ENCODE measurements around the gene SAT2.
"Not testable (repeated sequence)": the region's sequence is repeated elsewhere in the genome, so short reads cannot be mapped to it uniquely, and the experiment has no call there.

Gene SAT2

GRCh38 chr17:7633093-7633492 is 5.5 kb upstream of the SAT2 start:
- no peak for DNase-seq

DNA sequence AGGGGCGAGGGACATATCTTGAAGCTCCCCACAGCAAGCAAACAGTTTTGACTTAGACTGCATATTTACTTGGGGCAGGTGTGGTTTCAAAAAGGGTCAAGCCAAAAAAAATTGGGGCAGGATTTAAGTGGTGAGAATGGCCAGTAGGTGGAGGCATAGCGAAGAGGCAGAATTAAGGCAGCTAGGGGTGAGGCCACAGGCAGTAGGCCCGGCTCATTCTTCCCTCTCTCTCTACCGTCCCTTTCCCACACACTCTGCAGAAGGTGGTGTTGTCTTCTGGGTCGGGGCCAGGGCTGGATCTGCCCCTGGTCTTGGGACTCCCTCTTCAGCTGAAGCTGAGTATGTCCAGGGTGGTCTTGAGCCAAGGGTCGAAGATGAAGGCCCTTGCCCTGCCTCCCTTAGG is 4.9 kb upstream of the SAT2 start:
- DNase-seq, result peak; percentile 37

DNA sequence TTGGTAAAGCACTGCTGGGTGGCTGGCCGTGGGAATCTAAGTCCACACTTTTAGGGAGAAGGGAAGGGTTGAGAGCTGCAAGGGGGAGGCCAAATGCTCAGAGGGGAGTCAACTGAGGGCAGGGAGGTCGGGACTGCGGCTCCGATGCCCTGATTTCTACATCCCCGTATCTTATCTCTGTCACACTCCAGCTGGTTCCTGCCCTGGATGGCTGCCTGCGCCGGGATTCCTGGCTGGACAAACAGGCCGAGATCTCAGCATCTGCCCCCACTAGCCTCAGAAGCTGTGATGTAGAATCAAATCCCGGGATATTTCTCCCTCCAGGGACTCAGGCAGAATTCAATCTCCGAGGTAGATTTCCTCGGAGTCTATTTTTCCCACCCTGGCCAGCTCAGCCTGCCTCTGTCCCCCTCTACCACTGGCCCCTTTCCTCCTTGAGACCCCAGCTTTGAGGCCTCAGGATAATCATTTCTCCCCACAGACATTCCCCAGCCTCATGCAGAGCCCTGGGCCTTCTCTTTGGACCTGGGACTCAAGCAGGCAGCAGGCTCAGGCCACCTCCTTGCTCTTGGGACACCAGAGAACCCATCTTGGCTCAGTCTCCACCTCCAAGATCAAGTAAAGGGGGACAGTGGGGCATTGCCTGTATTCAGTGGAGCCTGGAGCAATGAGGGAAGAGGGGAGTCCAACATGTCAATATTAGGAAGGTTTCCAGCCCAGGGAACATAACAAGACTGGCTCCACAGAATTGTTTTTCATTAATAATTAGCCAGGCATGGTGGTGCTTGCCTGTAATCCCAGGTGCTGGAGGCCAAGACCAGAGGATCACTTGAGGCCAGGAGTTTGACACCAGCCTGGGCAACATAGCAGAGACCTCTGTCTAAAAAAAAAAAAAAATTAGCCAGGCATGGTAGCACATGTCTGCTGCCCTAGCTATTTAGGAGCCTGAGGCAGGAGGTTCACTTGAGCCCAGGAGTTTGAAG is 4.1 kb upstream of the SAT2 start:
- no peak for DNase-seq

DNA sequence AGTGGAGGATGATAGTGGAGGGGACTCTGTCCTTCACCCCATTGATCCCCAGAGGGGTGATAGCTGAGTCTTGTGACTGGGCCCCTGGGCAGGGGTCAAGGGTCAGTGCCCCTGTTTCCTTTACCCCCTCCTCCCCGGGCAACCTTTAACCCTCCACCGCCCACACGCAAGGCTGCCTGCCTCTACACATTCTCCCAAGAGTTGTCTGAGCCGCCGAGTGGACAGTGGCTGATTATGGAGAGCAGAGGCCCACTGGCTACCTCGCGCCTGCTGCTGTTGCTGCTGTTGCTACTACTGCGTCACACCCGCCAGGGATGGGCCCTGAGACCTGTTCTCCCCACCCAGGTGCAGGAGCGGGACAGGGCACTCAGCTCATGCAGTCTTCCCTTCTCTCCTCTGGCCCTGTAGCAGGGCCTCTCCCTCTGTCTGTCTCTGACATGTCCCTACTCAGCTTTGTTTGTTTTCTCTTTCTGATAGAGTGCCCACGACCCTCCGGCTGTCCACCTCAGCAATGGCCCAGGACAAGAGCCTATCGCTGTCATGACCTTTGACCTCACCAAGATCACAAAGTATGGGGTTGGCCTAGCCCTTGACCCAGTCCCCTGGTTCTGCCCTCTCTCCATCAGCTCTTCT is 2.4 kb upstream of the SAT2 start, which contains the start of gene SHBG:
TSS of gene SHBG (plus strand) at position 197 of the 633 bp plus-strand sequence. CDS start at position 235, 38 bp downstream.
- no peak for DNase-seq

GRCh38 chr17:7626956-7627249 is 718 bp downstream of the SAT2 start:
- no peak for DNase-seq

GRCh38 chr17:7626307-7626706 is 1.3 kb downstream of the SAT2 start:
- peak; percentile 28 for DNase-seq

- DNase-seq, result not testable (repeated sequence)
These were observed 1.9 kb downstream of the SAT2 start for GRCh38 chr17:7625749-7626148.

GRCh38 chr17:7623661-7624060 is 4.0 kb downstream of the SAT2 start:
- no peak for DNase-seq

GRCh38 chr17:7620835-7621234 is 6.8 kb downstream of the SAT2 start:
- DNase-seq, result no peak

DNA sequence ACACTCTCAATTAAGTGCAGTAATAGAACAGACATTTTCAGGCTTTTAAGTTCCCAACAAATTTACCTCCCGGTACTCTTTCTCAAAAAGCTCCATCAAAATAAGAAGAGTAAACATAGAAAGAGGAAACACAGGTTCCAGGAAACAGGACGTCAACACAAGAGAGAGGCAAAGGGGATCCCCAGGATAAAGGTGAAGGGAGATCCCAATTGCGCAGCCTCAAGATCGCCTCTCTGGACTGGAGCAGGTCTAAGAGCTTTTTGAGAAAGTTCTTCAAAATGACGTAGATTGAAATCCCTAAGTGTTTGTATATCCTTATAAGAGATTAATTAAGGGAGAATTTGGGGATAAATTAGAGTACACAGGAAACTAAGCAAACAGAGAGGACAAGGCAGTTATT is 9.0 kb downstream of the SAT2 start:
- DNase-seq, result no peak

- DNase-seq, result no peak
These were observed 12.3 kb downstream of the SAT2 start for GRCh38 chr17:7615265-7615747.

DNA sequence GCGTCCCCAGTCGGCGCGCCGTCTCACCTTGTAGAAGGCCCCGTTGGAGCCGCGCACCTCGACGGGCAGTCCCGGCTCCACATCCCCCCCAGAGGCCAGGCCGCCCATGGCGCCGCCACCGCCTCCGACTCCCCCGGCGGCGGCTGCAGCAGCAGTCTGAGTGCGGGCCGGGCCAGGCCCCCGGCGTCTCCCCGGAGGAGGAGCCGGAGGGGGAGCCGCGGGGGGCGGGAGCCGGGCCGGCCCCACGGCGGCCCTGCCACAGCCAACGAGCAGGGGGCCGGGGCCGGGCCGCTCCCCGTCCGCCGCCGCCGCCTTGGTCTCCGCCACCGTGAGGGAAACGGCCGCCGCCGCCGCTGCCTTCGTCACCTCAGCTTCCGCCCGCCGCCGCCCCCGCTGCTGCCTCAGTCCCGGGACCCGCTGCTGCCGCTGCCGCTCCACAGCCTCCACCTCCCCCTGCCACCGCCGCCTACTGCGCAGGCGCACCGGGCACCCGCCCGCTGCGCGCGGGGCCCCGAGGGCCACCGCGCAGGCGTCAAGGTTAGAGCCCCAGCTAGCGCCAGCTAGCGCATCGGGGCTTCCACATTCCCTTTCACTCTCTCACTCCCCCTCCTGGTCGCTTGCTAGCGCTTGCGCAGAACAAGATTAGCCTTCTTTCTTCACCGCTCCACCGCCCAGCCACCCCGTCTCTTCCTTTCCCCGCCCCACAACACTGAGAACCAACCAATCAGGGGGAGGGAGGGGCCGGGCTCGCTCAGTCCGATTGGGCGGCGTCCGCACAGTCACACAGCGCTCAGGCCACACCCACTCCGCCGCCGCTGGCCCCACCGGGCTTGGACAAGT is 13.0 kb downstream of the SAT2 start, which contains the start of gene FXR2:
TSS of gene FXR2 (minus strand) at position 473 of the 840 bp plus-strand sequence. CDS start at position 108, 365 bp downstream.
- DNase-seq, result peak; percentile 100

DNA sequence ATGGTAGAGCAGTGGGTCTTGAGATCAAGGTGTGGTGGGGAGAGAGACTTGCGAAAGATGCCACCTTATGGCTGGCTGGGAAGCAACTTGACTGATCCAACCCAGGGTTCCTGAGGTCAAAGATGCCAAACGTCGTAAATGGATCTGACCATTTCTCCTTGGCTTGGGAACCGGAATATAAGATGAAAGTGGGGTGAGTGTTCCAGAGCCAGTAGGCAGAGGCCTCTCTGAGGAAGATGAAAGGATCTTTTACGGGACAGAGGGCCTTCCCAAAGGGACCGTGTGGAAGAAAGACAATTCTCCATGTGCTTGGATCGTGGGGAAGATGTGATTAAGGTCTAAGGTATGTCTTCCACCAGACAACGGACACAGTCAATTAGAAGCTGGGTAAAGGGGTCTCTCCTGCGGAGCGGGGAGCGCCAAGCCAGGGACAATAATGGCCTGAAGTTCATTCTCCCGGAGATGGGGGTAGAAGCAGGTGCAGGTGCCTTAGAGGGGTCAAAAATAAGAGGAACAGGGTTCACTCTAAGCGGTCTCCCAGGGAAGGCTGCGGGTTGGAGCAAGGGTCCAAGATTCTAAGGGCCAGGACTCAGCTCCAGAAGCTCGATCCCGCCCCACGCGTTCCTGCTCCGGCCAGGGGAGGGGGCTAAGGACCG is 13.7 kb downstream of the SAT2 start:
- no peak for DNase-seq

GRCh38 chr17:7612294-7612640 is 15.4 kb downstream of the SAT2 start:
- DNase-seq, result no peak

DNA sequence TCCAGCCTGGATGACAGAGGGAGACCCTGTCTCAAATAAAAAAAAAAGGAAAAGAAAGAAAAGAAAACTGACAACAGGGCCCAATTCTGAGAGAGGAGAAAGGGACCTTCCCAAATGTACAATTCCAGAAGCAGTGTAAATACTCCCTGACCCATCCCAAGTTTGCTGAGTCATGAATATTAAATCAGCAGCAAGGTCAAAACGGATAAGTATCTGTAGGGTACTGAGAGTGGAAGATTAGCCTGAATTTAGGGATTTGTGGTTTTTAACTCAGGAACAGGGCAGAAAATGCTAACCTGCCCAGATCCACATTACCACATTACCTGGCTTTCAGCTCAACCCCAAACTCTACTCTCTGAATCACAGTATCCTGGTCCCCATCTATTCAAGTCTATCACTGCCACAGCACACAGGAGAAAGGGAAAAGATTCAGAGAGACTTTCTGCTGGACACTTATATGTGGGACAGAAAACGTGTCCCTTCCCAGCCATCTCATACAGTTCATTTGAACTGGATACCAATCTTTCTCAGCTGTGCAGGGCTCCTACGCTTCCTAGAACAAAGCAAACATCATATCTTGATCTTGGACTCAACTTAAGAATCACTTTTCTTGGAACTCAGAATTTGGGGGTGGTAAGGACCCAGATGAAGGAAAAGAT is 15.9 kb downstream of the SAT2 start:
- DNase-seq, result no peak

- DNase-seq, result no peak
These were observed 17.0 kb downstream of the SAT2 start for GRCh38 chr17:7610641-7611040.

DNA sequence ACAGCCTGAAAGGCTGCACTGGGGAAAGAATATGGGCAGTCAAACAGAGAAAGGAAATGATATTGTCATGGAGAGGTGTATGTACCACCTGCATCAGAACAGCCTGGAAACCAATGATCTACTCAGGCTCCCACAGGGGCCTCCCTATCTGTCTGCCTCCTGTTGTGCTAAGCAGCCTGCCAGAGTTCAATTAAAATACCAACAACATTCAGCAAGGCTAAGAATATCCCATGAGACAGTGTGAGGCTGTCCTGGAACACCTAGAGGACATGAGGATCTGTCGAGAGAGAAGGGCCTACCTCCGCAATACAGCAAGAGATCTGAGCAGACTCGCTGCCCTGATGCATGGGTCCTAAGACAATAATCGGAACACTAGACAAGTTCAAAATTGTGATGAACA is 21.3 kb downstream of the SAT2 start:
- DNase-seq, result no peak

GRCh38 chr17:7597561-7597960 is 30.1 kb downstream of the SAT2 start:
- not testable (repeated sequence) for DNase-seq

- DNase-seq, result no peak
These were observed 34.3 kb downstream of the SAT2 start for GRCh38 chr17:7593296-7593695.

DNA sequence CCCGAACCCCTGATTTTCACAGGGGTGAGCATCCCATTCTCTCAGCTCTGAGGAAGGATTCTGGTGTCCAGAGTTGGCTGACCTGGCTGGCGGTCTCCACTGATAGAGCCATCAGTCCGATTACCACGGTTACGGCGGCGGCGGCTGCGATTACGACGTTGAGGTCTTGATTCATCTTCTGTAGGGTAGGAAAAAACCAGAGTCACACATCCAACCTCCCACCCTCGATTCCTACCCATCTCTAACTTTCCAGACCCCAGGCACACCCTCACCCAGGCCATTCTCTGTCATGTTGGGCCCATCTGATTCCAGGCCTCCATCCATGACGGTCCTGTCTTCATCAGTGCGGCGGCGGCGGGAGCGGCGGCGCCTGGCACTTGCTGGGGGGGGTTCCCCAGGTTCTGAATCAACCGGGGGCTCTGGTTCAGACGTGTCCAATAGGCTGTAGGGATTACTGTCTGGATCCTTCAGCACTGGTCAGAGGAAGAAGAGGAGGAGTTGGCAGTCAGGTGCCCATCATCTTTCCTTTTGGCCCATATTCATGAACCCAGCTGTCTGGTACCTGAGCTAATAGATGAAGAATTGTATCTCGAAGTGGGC is 35.1 kb downstream of the SAT2 start:
- no peak for DNase-seq

DNA sequence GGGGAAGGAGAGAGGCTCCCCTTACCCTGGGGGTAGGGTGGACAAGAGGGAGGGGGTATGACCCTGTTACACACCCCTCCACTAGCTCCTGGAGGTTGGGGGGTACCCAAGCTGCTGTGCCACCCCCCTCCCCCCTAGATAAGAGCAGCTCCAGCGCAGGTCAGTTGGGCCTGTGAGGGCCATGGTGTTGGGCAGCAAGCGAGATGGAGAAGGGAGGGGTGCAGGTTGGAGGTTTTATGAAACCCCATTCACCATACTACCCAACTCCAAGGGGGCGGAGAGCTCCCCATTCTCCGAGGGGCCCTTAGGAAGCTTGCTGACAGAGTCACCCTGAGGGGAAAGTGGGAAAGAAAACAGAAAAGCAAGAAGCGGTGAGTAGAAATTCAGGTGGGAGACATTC is 36.0 kb downstream of the SAT2 start:
- DNase-seq, result no peak

GRCh38 chr17:7590743-7591142 is 36.9 kb downstream of the SAT2 start:
- DNase-seq, result no peak

Data from CD4-positive, alpha-beta T cell treated with Interferon gamma for 1 hour (primary cell).